GM21381 (cell line): ENCODE measurements around the gene MTAP.
A peak's percentile ranks its signal among the peaks of the same experiment; 100 is the strongest.

ENCODE experiments used
- ATAC-seq: cut with Tn5 transposase; IDR thresholded peaks from one replicate; pipeline ENCODE4 v1.9.1; 2021; ENCODE audit warnings: mild to moderate bottlenecking, moderate library complexity; ENCODE audit not compliant: unreplicated experiment

The MTAP gene

DNA sequence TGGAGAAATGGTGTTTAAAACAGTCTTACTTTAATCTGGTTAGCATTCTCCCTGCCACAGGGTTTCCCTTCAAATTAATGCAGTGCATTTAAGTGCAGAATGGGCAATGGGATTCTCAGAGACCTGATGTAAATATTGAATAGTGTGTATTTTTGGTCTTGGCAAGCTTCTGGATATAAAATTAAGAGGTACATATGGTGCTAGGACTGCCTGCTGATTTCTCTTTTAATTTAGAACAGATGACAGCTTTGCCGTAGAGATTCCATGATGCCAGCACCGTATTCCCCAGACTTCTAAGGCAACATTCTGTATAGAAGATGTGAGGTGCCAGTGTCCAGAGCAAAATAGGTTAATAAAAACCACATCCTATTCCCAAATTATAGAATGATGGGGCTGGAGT, 1.9 kb downstream of the MTAP start:
- ATAC-seq: no peak

DNA sequence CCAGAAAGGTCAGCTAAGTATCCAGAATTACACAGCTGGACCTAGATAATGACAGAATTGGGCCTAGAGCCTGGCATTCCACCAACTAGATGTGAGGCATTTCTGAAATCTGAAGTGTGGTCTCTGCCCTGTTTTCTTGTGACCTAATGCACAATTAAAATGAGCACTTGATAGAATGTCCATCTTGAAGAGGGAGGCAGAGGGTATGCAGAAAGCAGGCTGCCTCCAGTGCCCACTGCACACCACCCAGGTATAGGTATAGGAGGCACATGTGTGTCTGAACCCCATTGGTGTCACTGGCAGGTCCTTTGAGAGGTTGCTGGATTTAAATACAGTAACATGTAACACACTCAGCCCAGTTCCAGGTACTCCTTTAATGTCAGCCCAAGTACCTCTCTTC, 2.4 kb downstream of the MTAP start:
- ATAC-seq: no peak

DNA sequence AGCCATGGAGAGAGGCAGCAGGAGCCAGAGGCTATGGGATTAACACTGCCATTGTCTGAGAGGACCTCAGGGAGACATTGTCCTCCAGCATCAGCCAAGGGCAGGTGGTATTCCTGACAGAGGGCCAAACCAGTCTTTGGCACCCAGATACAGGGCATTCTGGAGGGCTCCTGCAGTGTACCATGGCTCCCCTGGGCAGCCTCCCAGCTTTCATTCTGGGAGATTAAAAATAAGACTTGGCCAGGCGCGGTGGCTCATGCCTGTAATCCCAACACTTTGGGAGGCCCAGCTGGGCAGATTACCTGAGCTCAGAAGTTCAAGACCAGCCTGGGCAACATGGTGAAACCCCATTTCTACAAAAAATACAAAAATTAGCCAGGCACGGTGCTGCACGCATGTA, 4.2 kb downstream of the MTAP start:
- no peak for ATAC-seq

DNA sequence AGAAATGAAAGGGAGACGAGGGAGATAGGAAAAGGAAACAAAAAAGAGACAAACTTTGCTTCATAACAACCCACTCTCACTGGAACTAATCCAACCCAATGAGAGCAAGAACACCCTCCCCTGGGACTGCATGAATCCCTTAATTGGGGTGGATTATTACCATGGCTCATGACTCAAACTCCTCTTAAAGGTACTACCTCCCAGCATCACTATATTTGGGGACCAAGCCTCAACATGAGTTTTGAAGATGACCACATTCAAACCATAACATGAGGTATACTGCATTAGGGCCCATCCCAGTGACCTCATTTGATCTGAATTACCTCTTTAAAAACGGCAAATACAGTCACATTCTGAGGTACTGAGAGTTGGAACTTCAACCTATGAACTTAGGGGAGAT, 8.0 kb downstream of the MTAP start:
- no peak for ATAC-seq

DNA sequence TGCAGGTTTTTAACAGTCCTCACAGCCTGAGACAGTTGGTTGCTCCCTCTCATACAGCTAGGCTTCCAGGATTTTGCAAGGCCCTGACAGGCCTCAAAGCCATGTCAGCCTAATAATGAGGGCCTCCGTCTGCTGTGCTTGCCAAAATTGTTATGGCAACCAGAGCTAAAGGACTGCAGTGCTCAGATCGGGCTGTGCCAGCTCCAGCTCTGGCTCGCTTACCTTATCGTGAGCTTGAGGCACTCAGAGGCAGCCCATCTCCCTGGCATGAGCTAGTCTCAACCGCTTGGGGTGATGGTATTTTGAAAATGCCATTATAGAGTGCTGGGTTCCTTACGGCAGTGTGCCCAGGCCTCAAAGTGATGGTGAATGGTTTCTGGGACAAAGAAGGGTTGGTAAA, 8.4 kb downstream of the MTAP start:
- ATAC-seq: no peak

DNA sequence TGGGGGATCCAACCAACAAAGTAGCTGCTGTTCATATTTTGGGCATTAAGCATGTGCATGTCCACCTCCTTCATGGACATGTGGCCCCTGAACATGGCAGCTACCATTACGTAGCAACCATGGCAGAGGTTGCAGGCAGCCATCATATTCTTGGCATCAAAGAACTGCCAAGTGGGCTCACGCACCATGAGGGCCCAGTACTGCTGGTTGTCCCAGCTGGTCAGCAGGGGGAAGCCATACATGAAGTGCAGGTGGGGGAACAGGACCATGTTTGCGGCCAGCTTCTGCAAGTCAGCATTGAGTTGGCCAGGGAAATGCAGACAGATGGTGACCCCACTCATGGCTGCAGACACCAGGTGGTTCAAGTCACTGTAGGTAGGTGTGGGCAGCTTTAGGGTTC, 9.5 kb downstream of the MTAP start:
- ATAC-seq: no peak

DNA sequence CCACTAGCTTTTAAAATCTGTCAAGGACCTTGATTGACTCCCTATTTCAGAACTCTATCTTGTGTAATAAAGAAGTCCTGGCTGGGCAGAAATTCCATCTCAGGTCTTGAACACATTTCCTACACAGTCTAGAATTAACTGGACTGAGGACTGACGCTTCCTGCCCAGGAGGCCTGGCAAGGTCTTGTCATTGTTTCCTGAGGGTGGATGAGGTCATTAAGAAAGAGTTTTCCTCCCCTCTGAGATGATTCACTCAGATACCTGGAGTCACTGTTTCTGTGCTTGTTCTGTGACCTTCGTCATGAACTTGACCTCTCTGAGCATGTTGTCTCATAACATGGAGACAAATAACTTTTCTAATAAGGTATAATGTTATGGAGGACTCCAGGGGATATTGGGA, 10.0 kb downstream of the MTAP start:
- ATAC-seq: no peak

DNA sequence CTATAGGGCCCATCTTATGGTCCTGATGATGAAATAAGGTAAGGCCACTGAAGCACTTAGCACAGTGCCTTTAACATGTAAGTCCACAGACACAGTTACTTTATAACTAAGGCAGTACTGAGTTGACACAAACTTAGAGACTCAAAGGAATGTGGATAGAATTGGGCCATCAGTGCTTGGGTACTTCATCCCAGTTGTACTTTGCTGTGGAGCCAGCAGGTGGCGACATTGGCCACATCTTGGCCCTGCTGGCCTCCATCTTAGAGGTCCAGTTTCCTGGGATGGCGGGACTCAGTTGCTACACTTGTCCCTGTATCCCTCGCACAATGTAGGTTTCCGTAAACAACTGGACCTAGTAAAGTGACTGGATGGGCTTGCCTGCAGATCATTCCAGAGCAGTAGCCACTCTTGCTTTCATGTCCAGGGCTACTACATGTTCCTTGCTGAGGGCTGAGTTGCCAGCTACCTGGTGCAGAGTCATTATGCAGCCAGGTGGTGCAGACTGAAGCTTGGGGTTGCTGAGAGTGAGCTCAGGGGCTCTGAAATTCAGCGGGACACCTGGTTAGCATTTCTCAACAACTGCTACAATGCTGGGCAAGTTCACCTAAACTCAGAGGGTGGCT, 10.6 kb downstream of the MTAP start:
- peak; percentile 63 for ATAC-seq

DNA sequence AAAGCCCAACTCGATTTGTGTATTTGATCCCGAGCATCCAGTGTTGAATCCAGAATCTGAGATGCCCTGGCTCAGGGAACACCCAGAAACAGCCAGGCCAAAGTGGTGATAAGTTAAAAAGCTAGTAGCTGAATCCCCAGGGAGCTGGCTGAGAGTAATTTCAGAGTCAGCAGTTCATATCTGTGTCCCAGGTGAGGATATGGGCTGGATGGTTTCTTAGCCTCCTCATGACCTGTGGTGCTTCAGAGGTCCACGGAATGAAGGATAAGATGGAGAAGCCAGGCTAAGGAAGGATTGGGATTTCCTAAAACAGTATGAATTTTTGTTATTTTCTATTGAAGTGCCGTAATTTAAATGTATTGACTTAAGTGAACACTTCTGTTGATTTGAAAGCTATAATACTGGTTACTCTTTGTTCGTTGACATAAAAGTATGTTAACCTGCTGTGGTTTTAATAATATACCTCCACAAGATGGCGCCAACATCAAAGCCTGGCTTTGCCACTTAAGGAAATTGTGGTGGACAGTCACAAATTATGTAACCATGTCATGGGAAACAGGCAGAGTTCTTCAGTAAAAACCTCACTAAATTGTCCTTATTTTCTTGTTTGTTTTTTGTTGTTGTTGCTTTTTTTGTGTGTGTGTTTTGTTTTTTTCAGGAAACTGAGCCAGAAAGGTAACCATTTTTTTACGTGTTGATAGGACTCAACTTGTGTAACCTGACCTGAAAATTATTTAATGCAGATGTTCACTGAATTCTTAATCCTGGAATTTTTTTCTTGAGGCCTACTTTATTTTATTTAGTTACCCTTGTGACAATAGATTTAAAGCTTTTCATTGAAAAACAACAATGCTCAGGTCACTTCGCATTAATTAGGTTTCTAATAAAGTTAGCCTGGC, 11.4 kb downstream of the MTAP start:
- ATAC-seq: peak; percentile 40

DNA sequence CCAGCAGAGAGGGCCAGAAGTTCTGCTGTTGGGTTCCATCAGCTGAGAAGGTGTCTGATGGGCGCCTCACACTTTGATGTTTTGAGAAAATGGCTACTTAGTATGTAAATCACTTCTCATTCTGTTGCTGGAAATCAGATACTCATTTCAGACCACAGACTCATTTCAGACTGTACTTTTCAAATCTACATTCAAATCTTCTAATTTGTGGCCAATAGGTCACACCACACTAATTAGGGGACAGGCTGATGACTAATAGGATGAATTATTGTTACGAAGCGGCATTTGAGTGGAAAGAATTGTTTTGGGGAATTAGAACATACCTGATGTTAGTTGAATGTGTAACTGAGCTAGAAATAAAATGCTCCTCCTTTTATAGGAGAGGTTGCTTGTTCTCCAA, 13.2 kb downstream of the MTAP start:
- no peak for ATAC-seq

DNA sequence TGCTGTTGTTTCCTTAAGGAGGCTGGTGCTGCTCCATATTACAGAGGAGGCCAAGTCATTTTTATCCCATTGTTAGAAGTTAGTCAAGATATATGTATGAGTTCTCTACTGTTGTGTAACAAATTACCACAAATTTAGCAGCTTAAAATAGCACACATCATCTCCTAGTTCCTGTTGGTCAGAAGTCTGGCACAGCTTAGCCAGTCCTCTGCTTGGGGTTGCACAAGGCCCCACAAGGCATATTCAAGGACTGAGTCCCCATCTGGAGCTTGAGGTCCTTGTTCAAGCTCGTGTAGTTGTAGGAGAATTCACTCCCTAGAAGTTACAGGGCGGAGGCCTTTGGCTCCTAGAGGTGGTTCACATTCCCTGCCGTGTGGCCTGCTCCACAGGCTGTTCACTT, 14.7 kb downstream of the MTAP start:
- ATAC-seq: no peak

DNA sequence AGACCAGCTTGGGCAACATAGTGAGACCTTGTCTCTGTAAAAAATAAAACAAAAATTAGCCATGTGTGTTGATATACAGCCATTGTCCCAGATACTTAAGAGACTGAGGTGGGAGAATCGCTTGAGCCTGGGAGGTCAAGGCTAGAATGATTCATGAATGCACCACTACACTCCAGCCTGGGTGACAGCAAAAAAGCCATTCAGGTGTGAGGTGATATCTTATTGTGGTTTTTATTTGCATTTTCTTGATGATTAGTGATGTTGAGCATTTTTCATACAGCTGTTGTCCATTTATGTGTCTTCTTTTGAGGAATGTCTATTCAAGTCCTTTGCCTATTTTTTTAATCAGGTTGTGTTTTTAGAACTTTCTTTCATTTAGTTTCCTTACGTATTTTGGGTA, 23.2 kb downstream of the MTAP start:
- ATAC-seq: no peak

DNA sequence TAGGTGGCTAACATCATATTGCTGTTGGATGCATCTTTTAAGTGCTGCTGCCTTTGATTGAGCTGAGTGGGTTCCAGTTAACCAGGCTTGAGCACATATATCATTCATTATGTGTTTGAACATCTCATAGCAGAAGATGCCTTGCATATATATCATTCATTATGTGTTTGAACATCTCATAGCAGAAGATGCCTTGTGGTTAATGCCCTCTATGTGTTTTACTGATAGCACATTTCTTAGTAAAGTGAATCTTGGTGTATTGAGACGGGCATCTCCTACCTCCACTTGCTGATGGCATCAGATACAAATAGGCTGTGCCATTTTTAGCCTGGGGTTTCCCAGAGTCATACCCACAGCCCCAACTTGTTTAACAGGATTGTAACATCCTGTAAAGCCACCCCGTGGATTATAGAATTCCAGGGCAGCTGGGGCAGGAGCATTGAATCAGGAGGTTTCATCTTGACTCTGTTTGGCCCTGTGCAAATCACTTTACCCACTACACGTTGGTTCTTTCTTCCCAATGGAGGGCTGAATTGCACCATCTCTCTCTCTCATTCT, 26.5 kb downstream of the MTAP start:
- no peak for ATAC-seq

DNA sequence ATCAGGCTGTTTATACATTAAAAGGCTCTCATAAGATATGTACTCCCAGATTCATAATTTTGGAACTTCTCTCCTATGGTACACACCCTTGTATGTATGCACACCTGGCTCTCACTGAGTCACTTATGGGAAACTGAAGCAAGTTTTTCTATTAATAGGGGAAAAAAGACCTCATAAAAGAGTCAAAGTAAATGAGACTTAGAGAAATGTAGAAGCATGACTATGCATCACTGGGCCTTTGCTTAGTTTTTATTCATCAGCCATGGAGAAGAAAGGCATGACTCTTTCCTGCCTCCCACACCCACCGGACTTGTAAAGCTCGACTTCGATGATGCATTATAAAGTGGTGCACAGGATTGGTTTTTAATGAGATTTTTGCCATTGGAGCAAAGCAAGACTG, 28.2 kb downstream of the MTAP start:
- ATAC-seq: no peak

DNA sequence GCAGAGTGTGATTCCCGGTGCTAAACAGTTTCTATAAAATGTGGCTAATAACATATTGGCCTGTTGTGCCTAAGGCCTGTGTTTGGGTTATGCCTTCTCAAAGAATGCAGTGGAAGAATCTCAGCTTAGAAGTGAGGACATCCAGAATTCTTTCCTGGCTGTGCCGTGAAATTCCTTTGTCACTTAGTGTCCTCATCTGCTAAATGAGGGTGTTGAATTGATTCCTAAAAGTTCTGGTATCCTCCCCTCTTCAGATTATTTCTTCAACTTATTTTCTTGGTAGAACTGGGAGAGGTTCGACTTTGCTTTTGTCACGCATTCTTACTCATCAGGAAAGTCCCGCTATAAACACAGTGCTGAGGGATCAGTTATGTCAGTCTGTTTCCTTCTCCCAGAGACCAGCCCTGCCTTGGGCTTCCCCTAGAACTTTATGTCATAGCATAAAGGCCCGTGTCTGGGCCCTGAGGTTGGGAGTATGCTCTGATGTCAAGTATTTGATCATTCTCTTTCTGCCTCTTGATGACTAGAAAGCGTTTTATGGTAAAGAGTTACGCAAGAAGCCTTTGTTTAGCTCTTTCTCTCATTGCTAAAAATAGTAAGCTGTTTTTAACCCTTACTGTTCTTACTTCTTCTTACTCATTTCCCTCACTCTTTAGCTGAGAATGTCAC, 29.5 kb downstream of the MTAP start:
- peak; percentile 51 for ATAC-seq

DNA sequence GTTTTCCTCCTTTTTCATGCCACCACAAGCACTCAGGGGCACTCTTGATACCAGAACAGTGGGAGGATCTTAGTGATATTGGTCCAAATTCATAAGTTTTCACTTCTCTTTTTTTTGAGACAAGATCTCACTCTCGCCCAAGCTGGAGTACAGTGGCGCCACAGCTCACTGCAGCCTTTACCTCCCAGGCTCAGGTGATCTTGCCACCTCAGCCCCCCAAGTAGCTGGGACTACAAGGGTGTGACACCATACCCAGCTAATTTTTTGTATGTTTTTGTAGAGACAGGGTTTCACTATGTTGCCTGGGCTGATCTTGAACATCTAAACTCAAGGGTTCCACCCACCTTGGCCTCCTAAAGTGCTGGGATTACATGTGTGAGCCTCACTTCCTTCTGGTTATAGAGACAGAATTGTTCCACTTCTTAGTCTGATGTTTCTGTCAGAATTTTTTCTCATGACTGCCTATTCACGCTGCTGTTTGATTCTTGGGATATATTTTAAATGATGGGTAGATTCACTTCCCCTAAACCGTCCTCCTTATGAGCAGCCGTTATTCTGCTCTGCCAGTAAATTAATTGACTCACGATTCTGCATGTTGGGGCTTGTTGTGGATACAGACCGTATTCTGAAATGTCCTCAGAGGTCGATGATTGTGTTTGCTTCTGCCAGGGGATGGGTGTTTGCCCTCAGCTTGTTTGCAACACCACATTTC, 30.8 kb downstream of the MTAP start:
- ATAC-seq: peak; percentile 73

DNA sequence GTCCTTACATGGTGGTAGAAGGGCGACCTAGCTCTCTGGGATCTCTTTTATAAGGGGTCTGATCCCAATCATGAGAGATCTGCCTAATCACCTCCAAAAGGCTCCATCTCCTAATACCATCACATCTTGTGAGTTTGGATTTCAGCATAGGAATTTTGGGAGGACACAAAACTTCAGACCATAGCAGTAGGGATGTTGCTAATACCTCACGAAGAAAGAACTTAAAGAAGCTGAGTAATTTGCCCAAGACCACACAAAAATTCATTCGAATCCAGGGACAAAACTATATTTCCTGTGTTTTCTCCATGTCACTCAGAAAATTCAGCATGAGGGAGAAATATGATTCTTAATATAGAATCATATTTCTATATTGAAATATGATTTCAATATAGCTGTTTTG, 32.7 kb downstream of the MTAP start:
- ATAC-seq: no peak

DNA sequence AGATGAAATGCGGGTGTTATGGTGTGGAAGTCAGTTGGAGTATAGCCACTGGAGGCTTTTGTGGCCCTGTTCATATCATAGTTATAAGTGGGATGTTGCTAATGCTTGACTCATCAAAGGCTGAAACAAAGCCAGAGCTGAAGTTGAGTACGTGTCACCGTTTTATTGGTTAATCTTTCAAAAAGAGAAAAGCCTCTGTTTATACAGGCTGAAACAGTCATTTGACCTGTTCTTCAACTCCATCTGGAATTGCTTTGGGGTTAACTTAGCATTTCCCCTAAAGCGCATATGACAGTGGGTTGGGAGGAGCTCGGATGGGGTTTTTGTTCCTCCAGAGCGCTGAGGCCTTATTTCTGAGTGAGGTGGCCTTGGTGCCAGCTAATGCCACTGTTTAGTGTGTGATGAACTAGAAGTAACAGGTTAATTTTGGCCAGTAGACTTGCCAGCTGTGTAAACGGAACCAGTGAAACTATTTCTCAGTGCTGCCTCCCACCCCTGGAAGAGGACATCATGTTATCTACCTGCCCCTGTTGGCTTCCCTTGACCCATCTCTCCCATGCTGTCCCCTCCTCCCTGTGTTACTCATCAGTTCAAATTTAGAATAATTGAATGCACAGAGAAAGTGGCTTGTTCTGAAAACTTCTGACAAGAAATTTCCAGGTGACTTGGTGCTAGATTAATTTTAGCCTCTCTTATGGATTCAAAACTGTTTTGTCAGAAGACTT, 34.2 kb downstream of the MTAP start:
- ATAC-seq: no peak

DNA sequence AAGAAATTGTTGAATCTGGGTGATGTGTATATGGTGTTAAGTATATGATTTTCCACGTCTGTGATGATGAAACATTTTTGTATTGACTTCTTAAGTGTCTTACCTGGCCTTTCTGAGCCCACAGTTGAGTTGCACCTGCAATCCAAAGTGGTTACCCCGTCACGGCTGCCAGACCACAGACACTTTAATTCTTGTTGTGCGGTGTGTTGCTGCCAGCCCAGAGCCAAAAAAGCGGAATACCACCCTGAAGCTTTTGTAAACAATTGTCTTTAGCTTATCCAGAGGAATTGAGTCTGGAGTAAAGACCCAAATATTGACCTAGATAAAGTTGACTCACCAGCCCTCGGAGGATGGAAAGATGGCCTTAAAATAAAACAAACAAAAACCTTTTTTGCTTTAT, 35.1 kb downstream of the MTAP start:
- no peak for ATAC-seq

DNA sequence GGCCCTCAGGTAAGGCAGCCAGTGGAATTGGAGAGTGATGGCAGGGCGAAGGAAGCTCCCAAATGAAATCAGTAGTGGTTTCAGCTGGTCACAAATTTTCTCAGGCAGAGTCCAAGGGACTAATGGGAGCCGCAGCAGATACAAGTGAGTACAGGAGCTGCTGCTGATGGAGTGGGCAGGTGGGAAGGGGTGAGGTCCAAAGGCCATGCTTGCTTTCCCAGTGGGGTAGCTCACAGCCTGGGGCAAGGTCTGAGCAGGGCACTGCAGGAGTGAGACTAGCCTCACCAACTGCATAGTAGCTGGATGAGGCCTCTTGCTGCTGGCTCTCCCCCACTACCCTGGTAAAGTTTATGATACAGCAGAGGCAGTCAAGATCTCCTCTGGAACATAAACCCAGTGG, 38.2 kb downstream of the MTAP start:
- no peak for ATAC-seq
